Anterior cingulate cortex (tissue), 58 donors: ENCODE measurements around the gene SNRNP35.
A peak's percentile ranks its signal among the peaks of the same experiment; 100 is the strongest.
"Not testable (repeated sequence)": the region's sequence is repeated elsewhere in the genome, so short reads cannot be mapped to it uniquely, and the experiment has no call there.

Source experiments
- DNase-seq, 58 donors: peaks; one replicate each; lab custom pipeline; 2025; lab: John Stamatoyannopoulos, UW

SNRNP35 gene

DNA sequence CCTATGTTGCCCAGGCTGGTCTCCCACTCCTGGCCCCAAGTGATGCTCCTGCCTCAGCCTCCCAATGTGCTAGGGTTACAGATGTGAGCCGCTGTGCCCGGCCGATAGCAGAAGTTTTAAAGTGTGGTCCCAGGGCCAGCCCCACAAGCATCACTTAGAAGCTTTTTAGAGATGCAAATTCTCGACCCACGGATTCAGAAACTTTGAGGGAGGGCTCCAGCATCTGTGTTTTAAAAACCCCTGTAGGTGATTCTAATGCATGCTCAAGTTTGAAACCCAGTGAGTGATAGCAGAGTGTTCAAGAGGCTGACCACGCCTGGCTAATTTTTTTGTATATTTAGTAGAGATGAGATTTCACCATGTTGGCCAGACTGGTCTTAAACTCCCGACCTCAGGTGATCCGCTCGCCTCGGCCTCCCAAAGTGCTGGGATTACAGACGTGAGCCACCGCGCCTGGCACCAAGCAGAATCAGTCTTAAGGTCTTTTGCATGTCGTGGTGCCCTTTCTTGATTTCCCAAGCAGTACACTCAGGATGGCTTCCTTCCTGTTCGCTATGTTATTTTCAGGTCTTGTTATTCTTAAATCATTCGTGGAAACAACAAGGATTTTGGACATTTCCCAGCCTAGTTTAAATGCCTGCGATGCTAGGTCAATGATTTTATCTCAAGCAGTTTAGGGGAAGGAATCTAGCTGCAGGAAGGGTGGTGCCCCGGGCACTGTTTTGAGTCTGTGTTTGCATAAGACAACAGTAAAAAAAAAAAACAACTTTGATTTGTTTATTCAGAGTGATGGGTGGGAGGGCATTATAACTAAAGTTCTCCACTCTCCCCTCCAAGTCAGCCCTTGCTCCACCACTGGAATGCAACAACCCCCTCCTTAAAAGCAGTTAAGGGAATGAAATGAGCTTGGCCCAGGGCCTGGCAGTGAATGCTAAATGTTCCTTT lies 12.3 kb upstream of the SNRNP35 start:
- peak in 1 of 58 donors; percentile 3 for DNase-seq

DNA sequence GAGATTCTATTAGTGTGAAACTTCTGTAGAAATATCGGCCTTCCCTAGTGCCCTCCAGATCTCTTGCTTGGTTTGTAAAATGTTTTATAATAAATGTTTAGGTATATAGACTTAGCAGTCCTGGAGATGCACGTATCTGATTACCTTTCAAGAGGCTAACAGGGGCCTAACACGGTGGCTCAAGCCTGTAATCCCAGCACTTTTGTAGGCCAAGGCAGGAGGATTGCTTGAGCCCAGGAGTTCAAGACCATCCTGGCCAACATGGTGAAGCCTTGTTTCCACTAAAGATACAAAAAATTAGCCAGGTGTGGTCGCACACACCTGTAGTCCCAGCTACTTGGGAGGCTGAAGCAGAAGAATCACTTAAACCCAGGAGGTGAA lies 11.6 kb upstream of the SNRNP35 start:
- DNase-seq: no peak

DNA sequence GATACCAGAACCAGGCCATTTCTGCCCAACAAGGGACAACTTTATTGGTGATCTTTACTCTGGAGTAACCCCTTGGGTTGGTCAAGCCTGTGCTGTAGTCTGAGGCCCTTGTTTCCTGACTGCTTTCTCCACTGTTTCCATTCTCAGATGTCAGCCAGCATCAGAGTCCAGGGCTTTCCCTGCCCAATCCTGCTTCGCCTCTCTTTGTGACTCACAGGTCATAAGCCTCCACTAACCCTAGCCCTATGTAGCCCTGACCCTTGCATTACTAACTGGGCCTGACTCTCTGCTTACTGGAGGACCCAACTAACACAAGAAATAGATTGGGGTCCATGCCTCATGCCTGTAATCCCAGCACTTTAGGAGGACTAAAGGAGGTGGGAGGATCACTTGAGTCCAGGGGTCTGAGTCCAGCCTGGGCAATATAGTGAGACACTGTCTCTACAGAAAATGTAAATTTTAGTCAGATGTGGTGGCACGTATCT lies 8.6 kb upstream of the SNRNP35 start:
- DNase-seq: no peak

DNA sequence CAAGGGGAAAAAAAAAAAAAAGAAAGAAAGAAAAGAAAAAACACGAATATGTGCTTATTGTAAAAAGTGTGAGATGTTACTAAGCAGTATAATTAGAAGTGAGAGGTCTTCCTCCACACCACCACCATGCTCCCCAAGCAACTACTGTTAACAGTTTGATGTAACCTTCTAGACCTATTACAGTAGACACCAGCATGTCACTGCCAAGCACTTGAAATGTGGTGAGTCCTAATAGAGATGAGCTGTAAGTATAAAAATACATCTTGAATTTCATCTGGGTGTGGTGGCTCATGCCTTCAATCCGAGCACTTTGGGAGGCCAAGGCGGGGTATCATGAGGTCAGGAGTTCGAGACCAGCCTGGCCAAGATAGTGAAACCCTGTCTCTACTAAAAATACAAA lies 8.1 kb upstream of the SNRNP35 start:
- DNase-seq: no peak

DNA sequence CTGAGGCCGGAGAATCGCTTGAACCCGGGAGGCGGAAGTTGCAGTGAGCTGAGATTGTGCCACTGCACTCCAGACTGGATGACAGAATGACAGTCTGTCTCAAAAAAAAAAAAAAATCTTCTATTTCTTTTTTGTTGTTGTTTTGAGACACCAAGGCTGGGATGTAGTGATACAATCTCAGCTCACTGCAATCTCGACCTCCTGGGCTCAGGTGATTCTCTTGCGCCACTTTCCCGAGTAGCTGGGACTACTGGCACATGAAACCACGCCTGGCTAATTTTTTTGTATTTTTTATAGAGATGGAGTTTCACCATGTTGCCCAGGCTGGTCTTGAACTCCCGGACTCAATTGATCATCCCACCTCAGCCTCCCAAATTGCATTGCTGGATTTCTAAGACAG lies 7.3 kb upstream of the SNRNP35 start:
- no peak for DNase-seq

DNA sequence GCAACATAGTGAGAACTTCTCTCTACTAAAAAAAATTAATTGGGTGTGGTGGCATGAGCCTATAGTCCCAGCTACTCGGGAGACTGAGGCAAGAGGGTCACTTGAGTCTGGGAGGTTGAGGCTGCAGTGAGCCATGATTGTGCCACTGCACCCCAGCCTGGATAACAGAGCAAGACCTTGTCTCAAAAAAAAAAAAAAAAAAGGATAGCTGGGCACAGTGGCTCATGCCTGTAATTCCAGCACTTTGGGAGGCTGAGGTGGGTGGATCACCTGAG lies 5.7 kb upstream of the SNRNP35 start:
- DNase-seq: not testable (repeated sequence)

DNA sequence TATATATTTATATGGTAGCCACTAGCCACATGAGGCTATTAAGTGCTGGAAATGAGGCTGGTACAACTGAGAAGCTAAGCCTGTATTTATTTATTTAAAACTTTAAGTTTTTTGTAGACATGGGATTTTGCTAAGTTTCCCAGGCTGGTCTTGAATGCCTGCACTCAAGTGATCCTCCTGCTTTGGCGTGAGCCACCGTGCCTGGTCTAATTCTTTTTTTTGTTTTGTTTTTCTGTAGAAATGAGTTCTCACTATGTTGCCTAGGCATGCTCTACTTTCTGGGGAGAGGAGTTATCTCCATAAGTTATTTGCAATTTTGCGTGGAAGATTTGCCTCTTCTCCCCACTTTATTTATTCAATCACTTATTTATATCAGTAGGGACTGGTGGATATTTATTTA lies 4.8 kb upstream of the SNRNP35 start:
- no peak for DNase-seq

DNA sequence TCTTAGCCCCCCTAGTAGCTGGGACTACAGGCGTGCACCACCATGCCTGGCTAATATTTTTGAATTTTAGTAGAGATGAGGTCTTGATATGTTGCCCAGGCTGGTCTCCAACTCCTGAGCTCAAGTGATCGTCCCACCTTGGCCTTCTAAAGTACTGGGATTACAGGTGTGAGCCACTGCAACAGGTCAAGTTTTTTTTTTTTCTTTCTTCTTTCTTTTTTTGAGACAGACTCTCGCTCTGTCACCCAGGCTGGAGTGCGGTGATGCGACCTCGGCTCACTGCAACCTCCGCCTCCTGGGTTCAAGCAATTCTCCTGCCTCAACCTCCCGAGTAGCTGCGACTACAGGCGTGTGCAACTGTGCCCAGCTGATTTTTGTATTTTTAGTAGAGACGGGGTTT lies 5.2 kb downstream of the SNRNP35 start:
- not testable (repeated sequence) for DNase-seq

DNA sequence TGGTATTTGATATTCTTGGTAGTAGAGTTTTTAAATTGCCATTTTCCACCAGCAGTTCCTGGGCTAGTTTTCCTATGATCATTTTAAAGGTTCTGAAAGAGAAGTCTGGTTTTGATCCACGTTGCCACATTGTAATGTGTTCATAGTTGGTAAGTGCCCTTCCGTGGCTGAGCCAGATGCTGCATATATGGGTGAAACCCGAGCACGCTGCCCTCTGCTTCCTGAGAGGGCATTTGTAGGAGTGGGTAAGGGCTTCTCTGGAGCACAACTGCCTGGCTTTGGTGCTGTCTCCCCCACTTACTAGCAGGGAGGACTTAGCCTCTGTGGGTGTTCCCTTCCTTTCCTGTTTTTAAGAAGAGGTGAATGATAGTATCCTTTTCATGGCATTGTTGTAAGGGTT lies 7.1 kb downstream of the SNRNP35 start:
- DNase-seq: no peak

DNA sequence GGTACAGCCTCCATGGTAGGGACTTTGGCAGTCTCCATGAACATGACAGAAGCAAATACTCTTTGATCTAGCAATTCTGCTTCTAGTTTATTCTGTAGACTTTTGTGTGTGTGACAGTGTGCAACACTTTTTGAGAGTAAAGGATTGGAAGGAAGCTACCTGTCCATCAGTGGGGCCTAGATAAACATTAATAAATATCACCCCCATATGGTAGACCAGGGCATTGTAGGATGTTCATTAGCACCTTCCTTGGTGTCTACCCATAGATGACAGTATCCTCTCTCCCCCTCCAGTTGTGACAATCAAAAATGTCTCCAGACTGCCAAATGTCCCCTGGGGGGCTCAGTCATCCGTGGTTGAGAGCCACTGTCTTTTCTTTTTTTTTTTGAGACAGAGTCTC lies 10.8 kb downstream of the SNRNP35 start:
- no peak for DNase-seq

DNA sequence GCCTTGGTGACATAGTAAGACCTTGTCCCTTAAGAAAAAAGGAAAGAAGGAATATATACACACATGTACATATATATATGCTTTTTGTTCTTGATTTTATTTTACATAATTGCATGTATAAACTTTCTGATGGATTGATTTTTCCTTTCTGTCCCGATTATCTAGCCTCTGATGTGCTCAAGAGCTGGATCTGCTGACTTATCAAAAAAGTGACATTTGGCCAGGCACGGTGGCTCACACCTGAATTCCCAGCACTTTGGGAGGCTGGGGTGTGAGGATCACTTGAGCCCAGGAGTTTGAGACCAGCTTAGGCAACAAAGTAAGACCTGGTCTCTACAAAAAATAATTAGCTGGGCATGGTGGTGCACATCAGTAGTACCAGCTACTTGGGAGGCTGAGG lies 12.0 kb downstream of the SNRNP35 start:
- DNase-seq: no peak

DNA sequence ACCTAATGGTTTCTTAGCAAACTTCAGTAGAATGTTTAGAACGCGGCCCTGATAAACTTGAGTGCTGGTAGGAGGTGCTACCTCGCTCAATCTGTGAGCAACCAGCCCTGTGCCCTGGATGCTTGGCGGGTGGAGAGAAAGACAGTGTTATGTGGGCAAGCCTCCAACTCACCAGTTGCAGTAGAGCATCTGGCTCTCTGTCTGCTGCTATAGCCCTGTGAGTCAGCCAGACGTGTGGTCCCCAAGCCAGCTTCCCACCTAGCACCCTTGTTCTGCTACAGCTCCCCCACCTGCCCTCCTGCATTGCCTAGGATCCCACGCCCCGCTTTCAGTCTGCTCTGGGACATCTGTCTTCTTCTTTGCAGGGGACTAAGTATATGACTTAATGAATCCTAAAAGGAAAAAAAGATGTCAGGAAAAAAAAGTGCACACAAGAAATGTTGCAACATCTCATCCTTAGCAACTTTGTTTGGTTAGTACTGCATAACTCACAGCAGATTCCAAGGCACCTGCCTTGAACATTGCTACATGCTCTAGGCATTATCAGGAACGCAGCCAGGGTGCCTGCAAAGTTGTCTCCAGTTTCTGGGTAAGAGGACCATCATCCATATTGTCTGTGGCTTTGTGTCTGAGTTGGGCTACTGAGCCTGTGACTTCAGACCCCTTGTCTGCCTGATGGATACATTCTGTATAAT lies 13.6 kb downstream of the SNRNP35 start:
- peak in 37 of 58 donors; percentile 6 to 83 (median 42) for DNase-seq

DNA sequence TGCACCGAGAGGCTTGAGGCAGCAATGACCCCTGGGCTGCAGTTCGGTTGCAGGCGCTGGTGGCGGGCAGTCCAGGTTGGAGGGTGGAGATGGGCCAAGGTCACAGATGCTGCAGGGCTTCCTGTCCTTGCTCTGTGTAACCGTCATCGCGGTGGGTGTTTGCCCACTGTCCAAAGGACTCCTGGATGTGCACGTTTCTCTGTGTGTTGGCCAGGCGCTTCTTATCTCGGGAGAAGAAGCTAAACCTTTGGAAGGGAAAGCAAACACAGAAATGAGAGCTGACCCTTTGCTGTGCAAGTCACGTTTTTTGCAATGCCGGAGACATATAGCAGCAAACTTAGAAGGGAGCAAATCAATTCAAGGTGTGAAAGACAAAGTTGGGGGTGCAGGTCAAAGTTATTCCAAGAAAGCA lies 14.5 kb downstream of the SNRNP35 start:
- no peak for DNase-seq

DNA sequence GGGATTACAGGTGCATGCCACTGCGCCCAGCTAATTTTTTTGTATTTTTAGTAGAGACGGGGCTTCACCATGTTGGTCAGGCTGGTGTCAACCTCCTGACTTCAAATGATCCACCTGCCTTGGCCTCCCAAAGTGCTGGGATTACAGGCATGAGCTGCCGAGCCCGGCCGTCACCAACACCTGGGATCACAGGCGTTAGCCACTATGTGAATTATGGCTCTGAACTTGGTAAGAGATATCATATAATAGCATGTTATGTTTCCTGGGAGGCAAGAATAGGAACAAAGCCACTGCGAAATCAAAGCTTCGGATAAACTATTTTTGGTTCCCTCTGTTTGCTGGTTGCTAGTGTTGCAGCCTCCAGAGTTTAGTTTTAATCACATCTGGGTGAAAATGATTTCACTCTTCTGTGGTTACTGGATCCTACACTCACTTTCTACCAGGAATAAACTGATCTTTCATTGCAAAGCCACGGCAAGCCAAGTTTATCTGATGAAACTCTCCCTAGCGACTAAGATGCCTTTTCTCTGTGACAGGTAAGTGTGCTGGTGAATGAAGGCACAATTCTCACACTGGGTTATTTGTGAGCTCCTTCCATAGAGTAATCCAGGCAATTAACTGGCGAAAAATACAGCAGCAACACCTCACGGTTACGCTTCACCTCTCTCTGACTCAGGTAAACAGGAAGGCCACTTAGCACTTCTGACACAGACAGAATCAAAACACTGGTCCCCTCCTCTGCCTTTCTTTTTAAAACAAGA lies 16.7 kb downstream of the SNRNP35 start:
- peak in 1 of 58 donors; percentile 36 for DNase-seq

DNA sequence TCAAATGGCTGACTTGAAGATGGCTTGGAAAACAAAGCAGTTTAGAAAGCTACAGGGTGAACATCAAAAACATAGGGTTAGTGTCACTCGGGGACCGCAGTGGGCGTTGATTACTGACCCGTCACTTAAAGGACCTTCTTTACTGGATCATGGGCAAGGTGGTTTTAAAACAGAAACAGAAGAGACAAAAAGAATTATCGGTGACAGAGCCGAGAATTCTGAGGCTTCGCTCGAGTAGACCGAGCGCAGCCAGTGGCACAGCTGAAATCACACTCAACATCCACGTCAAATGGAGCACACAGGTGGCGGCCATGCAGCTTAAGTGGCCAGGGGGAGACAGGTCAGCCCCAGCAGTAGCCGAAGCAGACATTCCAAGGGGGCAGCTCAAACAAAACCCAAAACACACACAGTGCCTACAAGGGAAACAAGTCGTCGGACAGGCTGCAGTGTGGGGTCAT lies 17.3 kb downstream of the SNRNP35 start:
- no peak for DNase-seq

DNA sequence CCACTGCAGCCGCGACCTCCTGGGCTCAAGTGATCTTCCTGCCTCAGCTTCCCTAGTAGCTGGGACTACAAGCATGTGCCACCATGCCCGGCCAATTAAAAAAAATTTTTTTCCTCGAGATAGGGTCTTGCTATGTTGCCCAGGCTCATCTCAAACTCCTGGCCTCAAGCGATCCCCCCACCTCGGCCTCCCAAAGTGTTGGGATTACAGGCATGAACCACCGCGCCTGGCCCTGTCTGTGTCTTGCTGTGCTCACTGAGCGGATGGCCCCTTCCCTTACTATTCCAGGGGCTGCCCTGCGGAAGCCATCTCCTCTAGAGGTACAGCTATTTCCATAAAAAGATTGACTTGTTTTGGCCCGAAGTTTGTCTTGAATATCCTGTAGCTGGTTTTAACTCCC lies 20.1 kb downstream of the SNRNP35 start:
- no peak for DNase-seq

DNA sequence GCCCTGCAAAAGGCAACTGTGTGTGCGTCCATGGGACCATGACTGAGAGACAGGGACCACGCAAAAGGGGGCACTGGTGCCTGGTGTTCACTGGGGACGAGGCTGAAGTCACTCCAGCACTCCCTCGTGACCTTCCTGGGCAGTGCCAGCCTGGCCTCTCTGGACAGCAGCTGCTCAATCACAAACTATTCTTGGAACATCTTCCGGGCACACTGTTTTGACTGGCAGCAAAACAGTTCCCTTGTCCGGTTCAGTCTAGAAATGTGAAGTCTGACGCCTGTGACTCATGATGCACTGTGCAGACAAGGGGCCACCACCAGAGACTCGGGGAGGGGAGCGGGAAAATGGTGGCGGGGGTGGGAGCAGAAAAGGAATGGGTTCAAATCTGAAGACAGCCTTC lies 20.8 kb downstream of the SNRNP35 start:
- peak in 55 of 58 donors; percentile 30 to 94 (median 71) for DNase-seq

DNA sequence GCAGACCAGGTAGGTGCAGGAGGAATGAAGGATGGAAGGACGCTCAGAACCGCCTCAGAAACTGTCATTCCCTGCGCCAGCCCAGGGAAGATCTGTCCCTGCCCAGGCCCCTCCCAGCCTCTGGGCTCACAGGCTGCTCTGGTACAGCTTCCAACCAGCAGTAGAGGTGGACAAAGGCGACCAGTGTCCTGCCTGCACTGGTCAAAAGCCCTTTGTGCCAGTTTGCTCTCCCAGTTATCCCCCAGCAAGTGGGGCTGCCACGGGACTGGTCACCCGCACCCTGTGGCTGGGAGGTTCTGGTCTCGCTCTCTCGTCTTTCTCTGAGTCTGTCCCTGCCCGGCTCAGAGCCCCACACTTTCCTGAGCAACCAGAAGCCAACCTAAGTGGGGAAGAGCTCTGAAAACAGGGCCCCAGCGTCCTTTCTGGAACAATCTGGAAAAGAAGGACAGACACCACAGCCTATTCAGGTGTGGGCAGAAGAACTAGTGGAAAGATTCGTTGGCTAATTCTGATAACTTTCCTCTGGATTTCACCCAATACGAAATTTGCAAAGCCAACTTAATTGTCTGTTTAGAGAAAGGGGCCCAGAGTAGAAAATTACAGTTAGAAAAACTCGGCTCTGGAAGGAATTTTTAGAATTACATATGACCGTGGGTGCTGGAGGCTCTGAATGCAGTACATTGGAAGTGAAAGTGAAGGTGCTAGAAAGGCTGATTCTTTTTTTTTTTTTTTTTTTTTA lies 21.7 kb downstream of the SNRNP35 start:
- DNase-seq: peak in 57 of 58 donors; percentile 31 to 98 (median 87)

DNA sequence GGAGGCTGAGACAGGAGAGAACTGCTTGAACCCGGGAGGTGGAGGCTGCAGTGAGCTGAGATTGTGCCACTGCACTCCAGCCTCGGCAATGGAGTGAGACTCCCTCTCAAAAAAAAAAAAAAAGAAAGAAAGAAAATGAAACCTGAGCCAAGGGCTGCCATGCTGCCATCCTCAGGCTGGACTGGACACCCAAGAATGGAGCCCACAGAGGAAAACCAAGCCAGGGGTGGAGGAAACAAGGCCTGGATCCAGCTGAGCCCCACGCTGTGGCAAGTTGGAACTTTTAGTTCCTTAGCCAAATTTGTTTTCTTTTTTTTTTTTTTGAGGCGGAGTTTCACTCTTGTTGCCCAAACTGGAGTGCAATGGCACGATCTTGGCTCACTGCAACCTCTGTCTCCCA lies 23.3 kb downstream of the SNRNP35 start:
- DNase-seq: not testable (repeated sequence)

DNA sequence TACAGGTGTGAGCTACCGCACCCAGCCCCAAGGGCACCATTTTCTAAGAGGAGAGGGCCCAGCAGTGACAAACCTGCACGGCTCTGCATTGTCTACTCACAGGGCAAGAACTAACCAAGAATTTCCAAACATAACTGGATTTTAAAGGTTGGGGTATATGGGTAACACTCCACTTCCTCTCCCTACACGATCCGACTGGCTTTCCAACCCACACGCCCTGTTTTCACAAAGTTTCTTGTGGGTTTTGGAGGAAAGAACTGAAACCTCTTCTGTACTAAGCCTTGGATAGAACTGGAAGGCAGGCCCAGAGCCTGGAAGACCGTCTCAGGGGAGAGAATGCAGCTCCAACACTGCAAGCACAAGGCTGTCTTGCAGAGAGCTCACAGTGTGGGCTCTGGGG lies 24.9 kb downstream of the SNRNP35 start:
- DNase-seq: no peak
